Suppressor macrophage (primary cell): ENCODE results near the gene GSTO1.
A peak's percentile ranks its signal among the peaks of the same experiment; 100 is the strongest.

ENCODE experiments used
- DNase-seq, 4 experiments: peaks; one replicate each; pipeline ENCODE4 v3.0.0-alpha.2; 2020 to 2022

Gene GSTO1

DNA sequence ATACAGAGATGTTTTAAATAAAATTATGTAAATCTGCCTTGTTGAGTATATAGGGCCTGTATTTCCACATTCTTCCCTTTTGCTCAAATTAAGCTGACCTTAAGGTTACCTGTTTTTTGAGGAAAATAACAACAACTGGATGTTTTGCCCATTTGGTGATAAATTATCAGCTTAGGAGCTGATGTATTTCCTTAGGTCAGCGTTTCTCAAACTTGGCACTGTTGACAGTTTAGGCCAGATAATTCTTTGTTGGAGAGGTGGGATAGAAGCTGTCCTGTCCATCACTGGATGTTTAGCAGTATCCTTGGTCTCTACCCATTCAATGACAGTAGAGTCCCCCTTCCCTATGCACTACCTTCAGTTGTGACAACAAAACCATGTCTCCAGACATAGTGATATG is 21.5 kb downstream of the GSTO1 start:
- no peak for DNase-seq

DNA sequence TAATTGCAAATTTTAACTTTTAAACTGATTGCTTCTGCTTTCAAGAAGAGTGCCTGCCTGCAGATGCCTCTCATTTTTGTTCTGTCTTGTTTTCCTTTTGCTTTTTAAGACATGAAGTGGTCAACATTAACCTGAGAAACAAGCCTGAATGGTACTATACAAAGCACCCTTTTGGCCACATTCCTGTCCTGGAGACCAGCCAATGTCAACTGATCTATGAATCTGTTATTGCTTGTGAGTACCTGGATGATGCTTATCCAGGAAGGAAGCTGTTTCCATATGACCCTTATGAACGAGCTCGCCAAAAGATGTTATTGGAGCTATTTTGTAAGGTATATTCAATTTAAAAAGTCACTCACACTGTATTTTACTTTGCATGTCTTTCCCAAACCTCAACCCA is 23.1 kb downstream of the GSTO1 start:
- DNase-seq = no peak

DNA sequence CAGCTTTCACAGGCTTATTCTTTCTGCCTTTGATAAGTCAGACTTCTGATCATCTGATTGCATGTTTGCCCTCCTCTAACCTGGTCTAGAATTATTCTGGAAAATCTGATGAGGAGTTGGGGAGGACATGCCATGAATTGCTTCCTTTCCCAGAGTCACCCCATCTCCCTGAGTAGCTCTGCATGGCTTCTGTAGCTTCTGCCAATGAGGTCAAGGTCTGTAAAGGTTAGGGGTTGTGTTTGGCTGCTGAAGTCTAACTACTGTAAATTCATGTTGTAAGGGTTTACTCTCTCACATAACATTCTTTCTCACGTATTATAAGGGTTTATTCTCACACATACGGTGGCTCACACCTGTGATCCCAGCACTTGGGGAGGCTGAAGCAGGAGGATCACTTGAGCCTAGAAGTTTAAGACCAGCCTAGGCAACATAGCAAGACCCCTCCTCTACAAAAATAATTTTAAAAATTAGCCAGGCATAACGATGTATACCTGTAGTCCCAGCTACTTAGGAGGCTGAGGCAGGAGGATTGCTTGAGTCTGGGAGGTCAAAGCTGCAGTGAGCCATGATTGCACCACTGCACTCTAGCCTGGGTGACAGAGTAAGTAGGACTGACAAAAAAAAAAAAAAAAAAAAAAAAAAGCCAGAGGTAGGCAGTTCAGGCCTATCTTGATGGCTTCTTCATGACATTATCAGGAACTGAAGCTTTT is 25.0 kb downstream of the GSTO1 start:
- no peak for DNase-seq

DNA sequence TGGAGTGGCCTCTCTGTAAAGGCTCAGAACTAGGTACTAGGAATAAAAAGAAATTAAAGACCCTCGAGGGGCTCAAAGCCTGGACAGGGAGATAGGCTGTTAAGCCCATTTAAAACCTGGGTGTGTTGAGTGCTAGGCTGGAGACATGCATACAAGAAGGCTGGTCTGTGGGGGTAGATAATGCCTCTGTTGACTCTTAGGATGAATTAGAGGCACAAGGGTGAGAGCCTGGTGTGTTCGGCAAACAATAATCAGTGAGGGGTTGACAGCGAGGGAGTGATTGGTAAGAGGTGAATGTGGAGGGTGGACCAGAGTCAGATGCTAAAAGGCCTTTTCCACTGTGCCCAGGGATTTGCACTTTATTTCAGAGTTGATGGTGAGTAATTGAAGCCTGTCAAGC is 27.0 kb downstream of the GSTO1 start:
- DNase-seq = no peak

DNA sequence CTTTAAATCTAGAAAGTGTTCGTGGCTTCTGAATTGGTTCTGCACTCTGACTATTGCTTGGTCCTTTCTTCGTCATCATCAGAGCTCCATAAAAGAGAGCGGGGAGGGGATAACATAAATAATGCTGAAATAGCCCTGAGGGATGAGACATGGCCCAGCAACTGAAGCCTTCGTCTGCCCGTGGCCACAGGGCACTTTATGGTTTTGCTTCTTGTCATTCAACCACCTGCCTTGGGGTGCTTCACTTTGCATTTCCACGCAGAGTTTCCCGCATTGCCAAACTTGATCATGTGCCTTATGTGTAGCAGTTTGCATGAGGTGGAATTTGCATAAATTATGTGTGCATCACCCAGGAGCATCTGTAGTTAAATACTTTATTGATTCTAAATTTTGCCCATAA is 30.2 kb downstream of the GSTO1 start:
- DNase-seq = no peak

DNA sequence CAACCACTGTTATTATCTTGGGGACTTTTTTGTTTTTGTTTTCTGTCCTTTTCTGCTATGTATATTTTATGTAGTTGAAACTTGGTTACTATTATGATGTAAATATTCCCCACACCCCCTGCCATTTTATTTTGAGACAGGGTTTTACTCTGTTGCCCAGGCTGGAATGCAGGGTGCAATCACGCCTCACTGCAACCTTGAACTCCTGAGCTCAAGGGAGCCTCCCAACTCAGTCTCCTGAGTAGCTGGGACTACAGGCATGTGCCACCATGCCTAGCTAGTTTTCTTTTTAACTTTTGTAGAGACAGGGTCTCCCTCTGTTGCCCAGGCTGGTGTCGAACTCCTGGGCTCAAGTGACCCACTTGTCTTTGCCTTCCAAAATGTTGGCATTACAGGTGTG is 32.2 kb downstream of the GSTO1 start:
- DNase-seq = no peak

DNA sequence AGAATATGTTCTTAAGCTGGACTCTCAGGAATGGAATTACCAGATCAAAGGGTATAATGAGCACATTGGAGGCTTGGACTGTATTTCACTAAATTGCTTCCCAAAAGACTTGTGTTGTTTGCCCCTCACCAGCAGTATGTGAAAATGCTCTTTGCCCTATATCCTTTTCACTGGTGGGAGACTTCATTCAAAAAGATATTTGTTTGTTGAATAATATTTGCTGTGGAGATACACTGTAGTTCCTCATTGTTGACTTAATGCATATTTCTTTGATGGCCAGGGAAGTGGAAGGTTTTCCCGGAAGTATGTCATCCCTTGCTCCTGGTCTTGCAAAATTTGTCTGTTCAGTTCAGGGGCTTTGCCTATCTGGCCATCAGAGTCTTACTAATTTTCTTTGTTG is 33.7 kb downstream of the GSTO1 start:
- no peak for DNase-seq

DNA sequence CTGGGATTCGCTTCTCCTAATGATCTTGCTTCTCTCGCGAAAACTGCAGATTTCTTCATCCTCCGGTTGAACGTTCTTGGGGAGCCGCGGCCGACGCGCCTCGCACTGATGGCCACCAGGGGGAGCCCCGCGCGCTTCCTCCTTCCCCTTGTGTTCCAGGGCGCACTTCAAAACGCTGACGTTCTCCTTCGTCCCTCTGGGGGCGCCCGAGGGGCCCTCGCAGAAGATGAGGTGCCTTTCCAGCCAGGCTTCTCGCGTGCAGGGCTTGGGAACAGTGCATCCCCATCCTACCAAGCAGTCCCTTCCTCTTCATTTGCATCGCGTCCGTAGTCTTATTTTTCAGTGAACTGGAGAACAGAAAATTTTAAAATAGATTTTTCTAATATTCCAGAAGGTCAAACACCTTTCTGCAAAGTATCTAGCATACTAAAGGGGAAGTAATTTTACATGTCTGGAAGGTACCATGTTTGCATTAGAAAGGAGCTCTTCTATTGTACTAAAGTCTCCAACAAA is 36.8 kb downstream of the GSTO1 start:
- peak; percentile 93 to 97 (median 96) for DNase-seq

DNA sequence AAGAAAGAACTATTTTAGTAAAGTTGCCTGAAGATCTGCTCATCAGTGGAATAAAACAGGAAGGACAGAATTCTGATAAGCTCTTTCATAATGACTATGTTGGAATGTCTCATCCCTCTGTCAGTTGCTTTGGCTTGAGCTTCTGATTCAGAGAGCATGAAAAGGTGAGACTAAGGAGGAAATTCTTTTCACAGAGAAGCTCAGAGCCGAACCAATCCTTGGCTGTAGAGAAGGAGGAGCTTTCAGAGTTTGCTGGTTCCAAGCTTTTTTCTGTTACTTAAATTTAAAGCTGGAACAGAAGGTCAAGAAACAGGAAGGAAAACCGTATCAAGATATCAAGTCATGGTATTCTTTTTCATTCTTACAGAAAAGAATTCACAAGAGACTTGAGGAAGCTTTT is 38.3 kb downstream of the GSTO1 start:
- peak in 3 of 4 experiments; percentile 36 to 63 (median 58) for DNase-seq

DNA sequence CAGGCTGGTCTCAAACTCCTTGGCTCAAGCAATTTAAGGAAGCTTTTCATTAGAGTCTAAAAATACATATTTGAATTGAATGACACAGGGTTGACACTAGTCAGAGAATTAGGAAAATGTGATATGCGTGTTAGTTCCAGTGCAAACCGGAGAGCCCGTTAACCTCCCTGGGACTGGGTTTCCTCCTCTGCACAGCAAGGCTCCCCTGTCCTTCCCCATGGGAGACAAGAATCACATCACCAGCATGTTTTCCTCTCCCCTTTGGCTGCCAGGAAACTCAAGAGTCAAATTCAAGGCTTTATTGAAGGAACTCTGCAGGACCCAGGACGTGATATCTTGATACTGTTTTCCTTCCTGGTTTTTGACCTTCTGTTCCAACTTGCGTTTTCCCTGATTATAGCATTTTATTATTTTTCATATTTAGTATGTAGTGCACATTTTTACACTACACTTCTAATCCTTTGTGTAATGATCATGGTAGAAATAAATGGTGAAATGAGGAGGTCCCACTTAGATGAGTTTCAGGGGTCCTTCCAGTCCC is 39.2 kb downstream of the GSTO1 start:
- DNase-seq = no peak

DNA sequence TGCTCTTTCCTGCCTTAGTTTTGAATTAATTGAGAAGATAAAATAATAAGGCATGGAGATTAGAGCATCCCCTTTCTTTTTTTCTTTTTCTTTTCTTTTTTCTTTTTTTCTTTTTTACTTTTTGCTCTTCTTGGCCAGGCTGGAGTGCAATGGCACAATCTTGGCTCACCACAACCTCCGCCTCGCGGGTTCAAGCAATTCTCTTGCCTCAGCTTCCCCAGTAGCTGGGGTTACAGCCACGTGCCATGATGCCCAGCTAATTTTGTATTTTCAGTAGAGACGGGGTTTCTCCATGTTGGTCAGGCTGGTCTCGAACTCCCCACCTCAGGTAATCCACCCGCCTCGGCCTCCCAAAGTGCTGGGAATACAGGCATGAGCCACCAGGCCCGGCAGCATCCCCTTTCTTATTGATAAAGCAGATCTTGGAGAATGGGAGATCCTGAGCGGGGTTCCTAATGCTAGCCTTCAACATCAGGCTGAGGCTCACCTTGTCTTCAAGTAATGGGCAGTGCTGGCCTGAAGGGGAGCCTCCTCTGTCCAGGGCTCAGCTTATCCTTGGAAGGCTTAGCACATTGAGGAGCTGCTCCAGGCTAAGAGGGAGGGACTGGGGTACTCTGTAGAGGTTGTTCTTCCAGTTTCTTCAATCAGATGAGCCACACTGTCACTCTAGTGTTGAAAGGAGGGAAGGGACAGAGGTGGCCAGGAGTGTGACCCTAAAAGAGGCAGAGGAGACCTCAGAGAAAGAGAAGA is 42.2 kb downstream of the GSTO1 start:
- no peak for DNase-seq

DNA sequence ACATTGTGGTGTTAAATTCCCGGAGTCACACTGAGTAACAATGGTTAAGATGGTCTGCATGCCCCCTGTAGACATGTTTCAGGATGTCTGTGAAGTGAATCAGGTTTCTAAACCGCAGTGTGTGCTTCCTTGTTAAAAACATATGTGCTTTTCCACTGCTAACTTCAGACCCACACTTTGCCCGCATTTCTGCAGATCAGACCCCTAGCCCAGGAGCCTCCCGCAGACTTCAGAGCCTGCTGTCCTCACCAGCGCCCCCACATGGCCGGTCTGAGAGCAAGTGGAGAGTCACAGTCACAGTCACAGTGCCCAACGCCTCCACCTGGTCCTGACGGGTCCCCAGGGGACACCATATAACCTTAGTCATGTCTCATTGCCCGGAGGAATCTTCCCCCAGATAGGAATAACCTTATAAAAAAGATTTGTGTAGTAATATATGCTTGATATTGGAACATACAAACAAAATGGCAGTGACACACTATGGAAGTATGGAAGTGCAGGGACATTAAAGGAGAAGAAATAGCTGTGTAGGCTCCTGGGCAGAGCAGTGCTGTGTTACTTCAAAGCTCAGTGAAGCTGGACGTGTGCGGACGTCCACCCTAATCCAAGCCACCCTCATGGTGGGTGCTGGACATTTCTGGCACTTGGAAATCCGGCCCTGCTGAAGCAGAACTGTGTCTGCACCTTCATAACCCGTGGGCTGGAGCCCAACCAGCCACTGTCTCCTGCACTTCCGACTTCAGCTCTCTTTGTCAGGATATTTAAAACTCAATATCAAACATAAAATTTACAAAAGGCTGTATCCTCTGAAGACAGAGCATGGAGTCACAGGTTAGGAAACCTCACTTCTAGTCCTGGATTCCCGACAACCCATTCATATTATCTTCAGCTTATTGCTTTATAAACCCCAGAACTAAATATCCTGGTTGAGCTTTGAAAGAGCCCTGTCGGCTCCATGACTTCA is 43.3 kb downstream of the GSTO1 start:
- peak in 1 of 4 experiments; percentile 37 for DNase-seq

DNA sequence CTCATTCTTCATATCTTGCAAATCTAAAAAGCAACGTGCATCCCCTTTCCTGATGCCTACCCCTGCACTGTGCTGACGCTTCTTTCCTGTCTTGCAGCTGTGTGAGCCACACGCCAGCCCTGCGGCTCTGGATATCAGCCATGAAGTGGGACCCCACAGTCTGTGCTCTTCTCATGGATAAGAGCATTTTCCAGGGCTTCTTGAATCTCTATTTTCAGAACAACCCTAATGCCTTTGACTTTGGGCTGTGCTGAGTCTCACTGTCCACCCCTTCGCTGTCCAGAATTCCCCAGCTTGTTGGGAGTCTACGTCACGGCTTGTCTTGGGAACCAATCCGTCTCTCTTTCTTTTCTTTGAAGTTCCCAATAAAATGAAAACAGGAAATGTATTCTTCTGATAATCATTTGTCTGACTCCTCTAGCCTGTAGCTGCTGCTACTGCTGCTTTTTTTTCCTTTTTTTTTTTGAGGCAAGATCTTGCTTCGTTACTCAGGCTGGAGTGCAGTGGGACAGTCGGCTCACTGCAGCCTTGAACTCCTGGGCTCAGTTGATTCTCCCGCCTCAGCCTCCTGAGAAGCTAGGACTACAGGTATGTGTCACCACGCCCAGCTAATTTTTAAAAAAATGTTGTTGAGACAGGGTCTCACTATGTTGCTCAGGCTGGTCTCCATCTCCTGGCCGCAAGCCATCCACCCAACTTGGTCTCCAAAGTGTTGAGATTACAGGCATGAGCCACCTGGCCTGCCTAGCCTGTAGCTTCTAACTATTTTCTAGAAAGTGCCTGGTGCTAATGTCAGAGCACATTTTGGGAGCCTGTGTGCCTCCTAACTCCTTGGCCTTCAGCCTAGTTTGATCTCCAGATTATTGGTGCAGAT is 44.6 kb downstream of the GSTO1 start:
- no peak for DNase-seq

DNA sequence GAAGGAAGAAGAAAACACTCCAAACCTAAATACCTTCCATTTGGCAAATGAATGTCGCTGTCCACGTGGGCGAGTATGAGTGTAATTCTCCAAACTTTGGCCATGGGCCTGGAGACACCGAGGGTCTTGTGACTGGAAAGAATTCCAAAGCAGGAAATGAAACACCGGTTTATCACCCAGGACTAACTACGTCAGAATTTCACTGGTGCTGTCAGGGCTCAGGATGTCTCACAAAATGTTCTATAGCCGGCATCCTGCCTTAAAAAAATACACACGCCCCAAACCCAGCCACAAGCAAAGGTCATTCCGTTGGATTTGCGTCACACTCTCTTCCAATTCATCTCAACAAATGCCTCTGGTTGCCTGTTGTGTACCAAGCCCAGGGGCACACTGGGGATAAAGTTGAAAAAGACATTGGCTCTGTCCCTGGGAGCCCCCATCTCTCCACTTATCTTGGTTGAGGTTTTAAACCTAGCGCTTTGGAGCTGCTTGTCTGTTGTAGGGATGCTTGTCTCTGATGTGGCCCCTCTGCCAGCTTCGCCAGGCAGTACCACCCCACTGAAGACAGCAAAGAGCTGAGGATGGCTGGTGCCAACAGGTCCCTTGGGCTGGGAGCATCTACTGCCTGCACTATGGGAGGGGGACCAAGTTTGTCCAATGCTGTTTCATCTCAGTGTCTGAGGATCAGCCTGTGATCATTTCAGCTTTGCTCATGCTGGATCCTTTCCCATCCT is 45.5 kb downstream of the GSTO1 start:
- no peak for DNase-seq

DNA sequence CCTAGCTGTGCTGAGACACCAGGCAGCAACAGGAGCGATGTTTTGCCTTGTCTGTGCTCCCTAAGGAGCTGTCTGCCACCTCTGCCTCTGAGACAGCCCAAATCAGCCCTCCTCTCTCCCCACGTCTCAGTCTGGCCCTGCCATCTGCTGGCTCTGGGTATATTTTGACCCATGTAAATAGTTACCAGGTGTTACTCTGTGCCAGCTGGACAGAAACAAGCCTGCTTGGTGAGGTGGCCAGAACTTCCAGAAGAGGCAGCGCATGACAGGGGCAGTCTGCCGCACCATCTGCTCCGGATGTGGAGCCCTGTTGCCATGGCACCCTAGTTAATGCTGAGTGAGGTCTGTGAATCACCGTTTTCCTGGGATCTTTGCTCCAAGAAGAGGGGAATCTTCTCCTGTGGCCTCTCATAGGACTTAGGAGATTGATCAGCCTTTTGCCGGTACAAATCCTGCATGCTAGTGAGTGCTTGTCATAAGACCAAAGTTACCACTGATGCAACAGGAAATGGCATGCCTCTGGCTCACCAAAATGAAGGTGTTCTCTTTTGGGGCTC is 46.1 kb downstream of the GSTO1 start:
- DNase-seq = peak in 2 of 4 experiments; percentile 35 to 40

DNA sequence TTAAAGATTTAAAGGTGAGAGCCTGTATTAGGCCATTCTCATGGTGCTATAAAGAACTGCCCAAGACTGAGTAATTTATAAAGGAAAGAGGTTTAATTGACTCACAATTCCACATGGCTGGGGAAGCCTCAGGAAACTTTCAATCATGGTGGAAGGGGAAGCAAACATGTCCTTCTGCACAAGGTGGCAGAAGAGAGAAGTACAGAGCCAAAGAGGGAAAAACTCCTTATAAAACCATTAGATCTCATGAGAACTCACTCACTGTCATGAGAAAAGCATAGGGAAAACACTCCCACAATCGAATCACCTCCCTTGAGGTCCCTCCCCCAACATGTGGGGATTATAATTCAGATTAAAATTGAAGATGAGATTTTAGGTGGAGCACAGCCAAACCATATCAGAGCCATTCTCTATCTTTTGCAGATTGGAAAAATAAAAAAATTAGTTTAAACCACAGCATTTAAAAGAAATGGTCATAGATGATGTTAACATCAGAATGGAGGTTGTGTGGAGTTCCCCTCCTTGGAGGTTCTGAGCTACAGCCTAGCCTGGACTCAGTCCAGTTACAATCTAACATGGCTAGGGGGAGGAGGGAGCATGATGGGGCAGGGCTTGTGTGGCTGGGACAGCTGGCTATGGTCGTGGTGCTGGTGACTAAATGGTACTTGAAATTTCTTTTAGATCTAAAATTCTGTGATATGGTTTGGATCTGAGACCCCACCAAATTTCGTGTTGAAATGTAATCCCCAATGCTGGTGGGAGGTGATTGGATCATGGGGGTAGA is 47.4 kb downstream of the GSTO1 start:
- no peak for DNase-seq

DNA sequence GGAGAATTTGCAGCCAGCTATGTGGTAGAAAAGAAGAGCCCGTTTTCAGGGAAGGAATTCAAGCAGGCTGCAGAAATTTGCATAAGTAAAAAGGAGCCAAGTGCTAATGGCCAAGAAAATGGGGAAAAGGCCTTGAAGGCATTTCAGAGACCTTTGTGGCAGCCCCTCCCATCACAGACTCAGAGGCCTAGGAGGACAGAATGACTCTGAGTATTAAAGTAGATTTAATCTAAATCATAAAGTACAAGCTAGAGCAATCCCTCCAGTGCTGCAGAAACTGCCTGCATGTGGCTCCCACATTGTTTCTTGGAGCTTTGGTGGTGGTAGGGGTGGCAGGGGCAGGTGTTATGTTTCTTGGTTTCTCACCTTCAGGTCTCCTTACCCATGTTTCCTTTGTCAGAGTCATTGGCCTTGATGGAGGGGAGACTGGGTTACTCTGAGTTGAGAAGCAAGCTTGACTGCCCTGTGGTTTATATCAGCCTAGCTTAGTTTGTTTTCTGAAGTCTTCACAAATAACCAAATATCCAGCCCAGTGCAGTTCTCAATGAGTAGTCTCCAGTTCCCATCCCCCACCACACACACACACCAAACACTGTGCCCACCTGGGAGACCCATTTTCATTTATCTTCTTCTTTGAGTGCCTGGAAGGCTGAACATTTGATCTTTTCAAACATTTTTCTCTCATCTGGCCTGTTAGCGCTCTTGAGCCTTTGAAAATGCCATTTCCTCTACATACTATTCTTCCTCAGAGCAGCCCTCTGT is 49.1 kb downstream of the GSTO1 start:
- peak in 1 of 4 experiments; percentile 4 for DNase-seq

DNA sequence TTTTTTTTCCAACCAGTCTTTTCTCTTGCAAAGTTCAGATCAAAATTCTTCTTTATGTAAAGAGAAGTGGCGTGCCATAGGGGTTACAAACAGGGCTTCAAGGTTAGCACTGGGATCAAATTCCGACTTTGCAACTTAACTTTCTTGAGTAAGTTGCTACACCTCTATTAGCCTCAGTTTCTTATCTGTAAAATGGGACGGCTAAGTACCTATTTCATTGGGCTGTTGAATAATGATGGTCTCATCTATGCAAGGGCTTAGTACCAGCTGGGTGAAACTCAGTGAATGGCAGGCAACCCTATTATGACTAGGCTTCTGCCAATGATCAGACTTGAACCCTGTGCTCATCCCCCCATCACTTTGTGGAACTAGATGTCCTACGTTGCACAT is 49.7 kb downstream of the GSTO1 start:
- no peak for DNase-seq

DNA sequence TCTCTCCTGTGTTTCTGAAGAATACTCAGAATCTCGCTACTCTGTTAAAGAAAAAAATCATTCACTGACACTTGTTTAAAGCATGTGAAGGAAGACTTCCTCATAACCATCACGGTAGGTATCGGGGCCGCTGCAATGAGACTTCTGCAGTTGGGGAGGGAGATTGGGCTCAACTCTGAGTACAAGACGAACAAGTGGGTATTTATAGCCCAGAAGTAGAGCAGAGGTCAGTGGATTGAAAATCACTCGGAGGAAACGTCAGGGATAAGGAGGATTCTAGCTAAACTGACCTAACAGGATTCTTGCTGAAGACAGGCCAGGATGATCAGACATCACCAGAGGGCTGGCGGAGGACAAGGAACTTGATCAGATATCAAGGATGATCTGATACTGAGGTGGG is 50.2 kb downstream of the GSTO1 start:
- DNase-seq = peak in 1 of 4 experiments; percentile 11
